Measurements from ENCODE around the gene CLDN7.

CLDN7 gene

GRCh38 chr17:7262192-7262934 is at the start of gene CLDN7:
CLDN7 (minus strand) TSS chr17:7262478; CDS start chr17:7262043, 435 bp downstream.
- Histone ChIP-seq H3K27me3 (ENCODE audit: low read depth, low read length) (no peaks in the 10 kb centered on the region), H3K4me1 (ENCODE audit: low read length) (0 out of 2 replicates have a peak, but pooled peaks cover 2% of the 10 kb centered on the region), H3K9ac (ENCODE audit: low read length) (no peak within 1 kb of the TSS), H3K36me3 (replicated peaks; ENCODE audit: low read depth, low read length) (no peaks in the 10 kb centered on the region), H3K4me3 (ENCODE audit: low read length) (0 out of 2 replicates have a peak within 1 kb of the TSS, but pooled peaks have one; percentile 26), H3K4me2 (ENCODE audit: low read length) (peak within 1 kb of the TSS; percentile 48), H2AFZ (ENCODE audit: low read depth, low read length) (peak within 1 kb of the TSS; percentile 40; the same call in 1 of the 2 replicates), H4K20me1 (ENCODE audit: insufficient read depth, low read length) (no peaks in the 10 kb centered on the region), H3K27ac (ENCODE audit: low read length) (no peak within 1 kb of the TSS), H3K9me3 (ENCODE audit: insufficient read depth, low read length) (no peaks in the 10 kb centered on the region), H3K79me2 (ENCODE audit: low read length) (no peaks in the 10 kb centered on the region)
- TF ChIP-seq EZH2phosphoT487 (IDR thresholded peaks at IDR 0.05; ENCODE audit: low read depth) (no peak), CTCF (IDR thresholded peaks at IDR 0.05; ENCODE audit: low read depth, low read length) (no peak)

GRCh38 chr17:7311110-7311705 is 48.9 kb upstream of the CLDN7 start:
- H2AFZ ChIP-seq (ENCODE audit: low read depth, low read length), result no peak overlapping the region
- no peak overlapping the region for H3K9ac ChIP-seq (ENCODE audit: low read length)
- H3K79me2 ChIP-seq (ENCODE audit: low read length), result peaks cover 64% of the 10 kb centered on the region
- H3K27me3 ChIP-seq (ENCODE audit: low read depth, low read length), result no peaks in the 10 kb centered on the region
- no peak overlapping the region for H3K4me3 ChIP-seq (ENCODE audit: low read length)
- H4K20me1 ChIP-seq (ENCODE audit: insufficient read depth, low read length), result peaks cover 38% of the 10 kb centered on the region
- no peak overlapping the region for H3K4me2 ChIP-seq (ENCODE audit: low read length)
- H3K9me3 ChIP-seq (ENCODE audit: insufficient read depth, low read length), result no peaks in the 10 kb centered on the region
- H3K4me1 ChIP-seq (ENCODE audit: low read length), result peaks cover 28% of the 10 kb centered on the region
- TF ChIP-seq CTCF (IDR thresholded peaks at IDR 0.05; ENCODE audit: low read depth, low read length), result no peak
- no peak for TF ChIP-seq EZH2phosphoT487 (IDR thresholded peaks at IDR 0.05; ENCODE audit: low read depth)
- H3K36me3 ChIP-seq (replicated peaks; ENCODE audit: low read depth, low read length), result peaks cover 45% of the 10 kb centered on the region
- H3K27ac ChIP-seq (ENCODE audit: low read length), result no peak overlapping the region

GRCh38 chr17:7309628-7310027 is 47.4 kb upstream of the CLDN7 start:
- no peaks in the 10 kb centered on the region for H3K27me3 ChIP-seq (ENCODE audit: low read depth, low read length)
- H3K4me1 ChIP-seq (ENCODE audit: low read length), result peaks cover 22% of the 10 kb centered on the region
- peaks cover 60% of the 10 kb centered on the region for H3K79me2 ChIP-seq (ENCODE audit: low read length)
- peak overlapping the region; percentile 100 for H3K9ac ChIP-seq (ENCODE audit: low read length)
- no peak for TF ChIP-seq EZH2phosphoT487 (IDR thresholded peaks at IDR 0.05; ENCODE audit: low read depth)
- TF ChIP-seq CTCF (IDR thresholded peaks at IDR 0.05; ENCODE audit: low read depth, low read length), result no peak
- no peak overlapping the region for H2AFZ ChIP-seq (ENCODE audit: low read depth, low read length)
- peaks cover 45% of the 10 kb centered on the region for H3K36me3 ChIP-seq (replicated peaks; ENCODE audit: low read depth, low read length)
- peaks cover 38% of the 10 kb centered on the region for H4K20me1 ChIP-seq (ENCODE audit: insufficient read depth, low read length)
- no peaks in the 10 kb centered on the region for H3K9me3 ChIP-seq (ENCODE audit: insufficient read depth, low read length)
- H3K4me2 ChIP-seq (ENCODE audit: low read length), result peak overlapping the region; percentile 98
- peak overlapping the region; percentile 99 for H3K27ac ChIP-seq (ENCODE audit: low read length)
- H3K4me3 ChIP-seq (ENCODE audit: low read length), result peak overlapping the region; percentile 100
